SK-N-MC (cell line): ENCODE data around the gene AK1.

ENCODE experiments used
- EZH2 ChIP-seq: fragments of 200-600 bp; sonication (generic); IDR thresholded peaks from one replicate; pipeline ENCODE4 v1.6.1; 2017; ENCODE audit warnings: antibody characterized with exemption
- FOXP2 ChIP-seq: optimal IDR thresholded peaks from 2 replicates; pipeline ENCODE3; 2011; ENCODE audit warnings: mild to moderate bottlenecking, moderate library complexity; ENCODE audit not compliant: insufficient read depth; ENCODE audit errors: extremely low read length, control extremely low read depth
- POLR2AphosphoS5 ChIP-seq: IDR thresholded peaks from 2 replicates; pipeline ENCODE4 v1.6.1; 2012; ENCODE audit warnings: mild to moderate bottlenecking, low read depth, low read length, borderline replicate concordance

DNA sequence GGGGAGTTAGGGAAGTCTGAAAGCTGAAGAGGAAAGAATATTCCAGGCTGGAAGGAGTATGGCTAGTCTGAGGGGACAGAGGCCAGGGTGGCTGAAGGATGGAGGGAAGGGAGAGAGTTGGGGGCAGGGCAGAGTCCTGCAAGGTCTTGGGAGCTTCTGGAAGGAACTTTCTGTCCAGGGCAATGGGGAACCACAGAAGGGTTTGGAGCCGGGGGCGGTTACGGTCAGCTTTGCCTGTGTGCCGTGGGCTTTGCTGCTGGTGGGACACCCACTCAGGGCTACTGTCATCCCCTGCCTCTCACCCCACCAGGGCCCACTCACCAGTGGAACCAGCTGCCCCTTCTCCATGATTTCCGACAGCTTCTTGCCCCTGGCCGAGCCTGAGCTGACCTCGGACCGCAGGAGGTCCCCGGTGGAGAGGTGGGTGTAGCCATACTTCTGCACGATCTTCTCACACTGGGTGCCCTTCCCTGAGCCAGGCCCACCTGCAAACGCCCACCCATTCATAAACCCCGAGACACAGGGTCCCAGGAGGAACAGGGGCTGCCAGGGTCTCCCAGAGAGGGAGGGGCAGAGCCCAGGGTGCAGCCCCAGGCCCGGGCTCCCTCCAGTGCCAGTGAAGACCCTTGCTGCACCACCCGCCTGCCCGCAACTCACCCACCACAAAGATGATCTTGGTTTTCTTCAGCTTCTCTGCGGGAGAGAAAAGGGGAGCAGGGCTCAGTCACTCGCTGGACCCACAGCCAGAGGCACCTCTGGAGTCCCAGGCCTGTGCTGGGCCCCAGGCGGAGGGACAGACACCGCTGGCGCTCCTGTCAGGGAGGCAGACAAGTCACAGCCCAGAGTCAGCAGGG lies 4.9 kb downstream of the AK1 start:
- TF ChIP-seq POLR2AphosphoS5 = no peak
- TF ChIP-seq EZH2 = no peak
- no peak for TF ChIP-seq FOXP2
